WTC11 (cell line): Measurements from ENCODE around the gene CLDN22. TPM values are rescaled to one million over a fixed set of nuclear protein-coding genes. Genes with fewer than 3 reads are reported as not detected.

Experiments used
- ATAC-seq: fragments of 200-7000 bp; cut with Tn5 transposase; 2 replicates; pipeline ENCODE4 v1.10.0; 2021; ENCODE audit warnings: mild to moderate bottlenecking, moderate library complexity
- CTCF ChIA-PET: fragments of 300-600 bp; sonication (Branson Sonifier 250); formaldehyde crosslinking; loops from one replicate; lab custom pipeline; 2021; ENCODE audit warnings: antibody characterized with exemption; lab: Charles Lee
- POLR2A ChIA-PET: fragments of 350-600 bp; sonication (Branson Sonifier 250); formaldehyde crosslinking; loops from one replicate; lab custom pipeline; 2021; ENCODE audit warnings: antibody characterized with exemption; lab: Charles Lee
- DNase-seq: peaks from one replicate; pipeline ENCODE4 v3.0.0; 2021; ENCODE audit warnings: low spot score
- H3K27ac Mint-ChIP-seq: 2 replicates; pipeline ENCODE4 v1.8.0; 2021; ENCODE audit warnings: mixed read lengths
- H3K27me3 Mint-ChIP-seq: 2 replicates; pipeline ENCODE4 v1.8.0; 2021; ENCODE audit warnings: low read depth, mild to moderate bottlenecking, moderate library complexity, mixed read lengths
- H3K36me3 Mint-ChIP-seq: 2 replicates; pipeline ENCODE4 v1.8.0; 2021; ENCODE audit warnings: mixed read lengths
- H3K4me1 Mint-ChIP-seq: 2 replicates; pipeline ENCODE4 v1.8.0; 2022; ENCODE audit warnings: mixed read lengths
- H3K4me3 Mint-ChIP-seq: 2 replicates; pipeline ENCODE4 v1.8.0; 2021; ENCODE audit warnings: mild to moderate bottlenecking, moderate library complexity, mixed read lengths
- H3K9me3 Mint-ChIP-seq: 2 replicates; pipeline ENCODE4 v1.8.0; 2021; ENCODE audit warnings: mixed read lengths
- ATF1 ChIP-seq: sonication (generic); formaldehyde crosslinking; IDR thresholded peaks from 2 replicates; pipeline ENCODE4 v1.8.1; 2023; ENCODE audit warnings: mild to moderate bottlenecking, moderate library complexity, missing genetic modification reagents
- CREM ChIP-seq: sonication (generic); formaldehyde crosslinking; IDR thresholded peaks from 2 replicates; pipeline ENCODE4 v1.8.1; 2022; ENCODE audit warnings: mild to moderate bottlenecking, missing genetic modification reagents, moderate library complexity
- CTCF ChIP-seq: fragments of 200-600 bp; IDR thresholded peaks from 2 replicates; pipeline ENCODE4 v1.8.0; 2022; ENCODE audit warnings: antibody characterized with exemption
- EMX1 ChIP-seq: fragments of 250-450 bp; sonication (Bioruptor Pico); IDR thresholded peaks from 2 replicates; pipeline ENCODE4 v1.8.0; 2021; ENCODE audit warnings: mild to moderate bottlenecking
- ETV6 ChIP-seq: sonication (generic); formaldehyde crosslinking; IDR thresholded peaks from 2 replicates; pipeline ENCODE4 v1.8.1; 2022; ENCODE audit warnings: mild to moderate bottlenecking, missing genetic modification reagents
- FOXK1 ChIP-seq: sonication (generic); formaldehyde crosslinking; IDR thresholded peaks from 2 replicates; pipeline ENCODE4 v1.8.0; 2022; ENCODE audit warnings: mild to moderate bottlenecking, moderate library complexity, missing genetic modification reagents
- GRHL2 ChIP-seq: fragments of 250-450 bp; sonication (Bioruptor Pico); IDR thresholded peaks from 2 replicates; pipeline ENCODE4 v1.8.0; 2022; ENCODE audit warnings: mild to moderate bottlenecking, moderate library complexity; ENCODE audit not compliant: insufficient replicate concordance, severe bottlenecking
- HMGA2 ChIP-seq: fragments of 250-450 bp; sonication (Bioruptor Pico); IDR thresholded peaks from 2 replicates; pipeline ENCODE4 v1.4.0; 2021; ENCODE audit warnings: mild to moderate bottlenecking, moderate library complexity
- KAT7 ChIP-seq: sonication (generic); formaldehyde crosslinking; IDR thresholded peaks from 2 replicates; pipeline ENCODE4 v1.8.1; 2023; ENCODE audit warnings: missing genetic modification reagents, mild to moderate bottlenecking, borderline replicate concordance
- MAX ChIP-seq: sonication (generic); formaldehyde crosslinking; IDR thresholded peaks from 2 replicates; pipeline ENCODE4 v1.8.0; 2022; ENCODE audit warnings: mild to moderate bottlenecking, missing genetic modification reagents
- NR1H2 ChIP-seq: sonication (generic); formaldehyde crosslinking; IDR thresholded peaks from 2 replicates; pipeline ENCODE4 v1.9.0; 2021; ENCODE audit warnings: mild to moderate bottlenecking, moderate library complexity, missing genetic modification reagents
- RORB ChIP-seq: fragments of 250-450 bp; sonication (Bioruptor Pico); IDR thresholded peaks from 2 replicates; pipeline ENCODE4 v1.9.0; 2021; ENCODE audit warnings: mild to moderate bottlenecking
- SOX15 ChIP-seq: fragments of 250-450 bp; sonication (Bioruptor Pico); IDR thresholded peaks from 2 replicates; pipeline ENCODE4 v1.9.0; 2021; ENCODE audit warnings: mild to moderate bottlenecking
- SP1 ChIP-seq: sonication (generic); formaldehyde crosslinking; conservative IDR thresholded peaks from 2 replicates; pipeline ENCODE4 v1.8.1; 2022; ENCODE audit warnings: missing genetic modification reagents
- STAT6 ChIP-seq: sonication (generic); formaldehyde crosslinking; conservative IDR thresholded peaks from 2 replicates; pipeline ENCODE4 v1.8.1; 2023; ENCODE audit warnings: mild to moderate bottlenecking, low read depth, missing genetic modification reagents, moderate library complexity
- TEAD1 ChIP-seq: sonication (generic); formaldehyde crosslinking; IDR thresholded peaks from 2 replicates; pipeline ENCODE4 v1.8.0; 2022; ENCODE audit warnings: mild to moderate bottlenecking, missing genetic modification reagents
- ZNF138 ChIP-seq: sonication (generic); formaldehyde crosslinking; conservative IDR thresholded peaks from 2 replicates; pipeline ENCODE4 v1.8.1; 2022; ENCODE audit warnings: mild to moderate bottlenecking, moderate library complexity, missing genetic modification reagents
- ZNF423 ChIP-seq: fragments of 250-450 bp; sonication (Bioruptor Pico); IDR thresholded peaks from 2 replicates; pipeline ENCODE4 v2.1.2; 2022; ENCODE audit warnings: mild to moderate bottlenecking, moderate library complexity
- ZNF512 ChIP-seq: sonication (generic); formaldehyde crosslinking; IDR thresholded peaks from 2 replicates; pipeline ENCODE4 v1.8.1; 2022; ENCODE audit warnings: missing genetic modification reagents, borderline replicate concordance
- total RNA-seq: library from RNA; stranded (reverse); gene quantifications from 3 replicates; pipeline ENCODE4 v1.2.3, GENCODE V29; 2021
- TF ChIP-seq, protein P1 (sequence below): fragments of 250-450 bp; sonication (Bioruptor Pico); IDR thresholded peaks from 2 replicates; pipeline ENCODE4 v1.9.0; 2021; ENCODE audit warnings: mild to moderate bottlenecking
- TF ChIP-seq, protein P2 (sequence below): sonication (generic); formaldehyde crosslinking; conservative IDR thresholded peaks from 2 replicates; pipeline ENCODE4 v1.8.1; 2022; ENCODE audit warnings: mild to moderate bottlenecking, missing genetic modification reagents

Gene CLDN22
- total RNA-seq, 1 experiment from 2014 or later, result not detected

DNA sequence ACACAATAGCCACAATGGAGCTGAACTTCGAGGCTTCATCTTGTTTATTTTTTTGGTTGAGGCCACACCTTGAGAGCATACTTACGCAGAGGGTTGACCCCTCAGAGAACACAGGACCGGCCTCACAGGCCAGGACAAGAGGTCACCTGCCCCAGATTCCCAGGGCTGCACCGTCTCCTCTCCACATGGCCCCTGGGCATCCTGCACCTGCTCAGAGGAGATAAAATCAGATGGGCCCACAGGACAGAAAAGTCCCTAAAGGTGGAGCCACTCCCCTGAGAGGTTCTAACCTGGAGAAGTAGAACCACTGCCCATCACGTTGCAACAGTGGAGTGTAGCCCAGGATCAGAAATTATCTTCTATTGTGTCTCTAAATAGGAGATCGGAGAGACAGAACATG, 3.2 kb upstream of the CLDN22 start:
- ChIA-PET POLR2A (no interaction called here), CTCF (interaction anchor here (1.0 to 1.4 kb wide), 2 partner anchors 73 to 76 kb away, joined by 4 to 6 read pairs; no protein-coding TSS in a partner anchor)
- peaks cover 22% of the 10 kb centered on the region for H3K36me3 Mint-ChIP-seq
- TF ChIP-seq, protein P1, sequence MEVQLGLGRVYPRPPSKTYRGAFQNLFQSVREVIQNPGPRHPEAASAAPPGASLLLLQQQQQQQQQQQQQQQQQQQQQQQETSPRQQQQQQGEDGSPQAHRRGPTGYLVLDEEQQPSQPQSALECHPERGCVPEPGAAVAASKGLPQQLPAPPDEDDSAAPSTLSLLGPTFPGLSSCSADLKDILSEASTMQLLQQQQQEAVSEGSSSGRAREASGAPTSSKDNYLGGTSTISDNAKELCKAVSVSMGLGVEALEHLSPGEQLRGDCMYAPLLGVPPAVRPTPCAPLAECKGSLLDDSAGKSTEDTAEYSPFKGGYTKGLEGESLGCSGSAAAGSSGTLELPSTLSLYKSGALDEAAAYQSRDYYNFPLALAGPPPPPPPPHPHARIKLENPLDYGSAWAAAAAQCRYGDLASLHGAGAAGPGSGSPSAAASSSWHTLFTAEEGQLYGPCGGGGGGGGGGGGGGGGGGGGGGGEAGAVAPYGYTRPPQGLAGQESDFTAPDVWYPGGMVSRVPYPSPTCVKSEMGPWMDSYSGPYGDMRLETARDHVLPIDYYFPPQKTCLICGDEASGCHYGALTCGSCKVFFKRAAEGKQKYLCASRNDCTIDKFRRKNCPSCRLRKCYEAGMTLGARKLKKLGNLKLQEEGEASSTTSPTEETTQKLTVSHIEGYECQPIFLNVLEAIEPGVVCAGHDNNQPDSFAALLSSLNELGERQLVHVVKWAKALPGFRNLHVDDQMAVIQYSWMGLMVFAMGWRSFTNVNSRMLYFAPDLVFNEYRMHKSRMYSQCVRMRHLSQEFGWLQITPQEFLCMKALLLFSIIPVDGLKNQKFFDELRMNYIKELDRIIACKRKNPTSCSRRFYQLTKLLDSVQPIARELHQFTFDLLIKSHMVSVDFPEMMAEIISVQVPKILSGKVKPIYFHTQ (CRISPR knock-in tag), result no peak
- TF ChIP-seq HMGA2 (CRISPR knock-in tag) (no peak), CTCF (no peak), SP1 (no peak), CREM (CRISPR knock-in tag) (no peak), ZNF512 (no peak), ZNF138 (CRISPR knock-in tag) (no peak), TEAD1 (no peak), GRHL2 (CRISPR knock-in tag) (no peak), MAX (CRISPR knock-in tag) (no peak), EMX1 (CRISPR knock-in tag) (no peak), ZNF423 (CRISPR knock-in tag) (no peak), ETV6 (CRISPR knock-in tag) (no peak), SOX15 (CRISPR knock-in tag) (no peak), FOXK1 (CRISPR knock-in tag) (no peak), KAT7 (CRISPR knock-in tag) (no peak), RORB (no peak), NR1H2 (no peak)
- TF ChIP-seq, protein P2, sequence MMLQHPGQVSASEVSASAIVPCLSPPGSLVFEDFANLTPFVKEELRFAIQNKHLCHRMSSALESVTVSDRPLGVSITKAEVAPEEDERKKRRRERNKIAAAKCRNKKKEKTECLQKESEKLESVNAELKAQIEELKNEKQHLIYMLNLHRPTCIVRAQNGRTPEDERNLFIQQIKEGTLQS (CRISPR knock-in tag), result no peak
- ATAC-seq, result no peak; the same call in 1 of the 2 replicates
- no peaks in the 10 kb centered on the region for H3K27me3 Mint-ChIP-seq
- H3K9me3 Mint-ChIP-seq, result peaks cover 21% of the 10 kb centered on the region
- H3K27ac Mint-ChIP-seq, result no peak overlapping the region
- no peak overlapping the region for H3K4me3 Mint-ChIP-seq
- no peak for DNase-seq
- H3K4me1 Mint-ChIP-seq, result no peaks in the 10 kb centered on the region

- TF ChIP-seq STAT6 (CRISPR knock-in tag), result no peak
- no peak for TF ChIP-seq ATF1 (CRISPR knock-in tag)
- TF ChIP-seq, all 79 proteins: peak for 0
- Mint-ChIP-seq H3K36me3 (peaks cover 22% of the 10 kb centered on the region), H3K4me3 (no peak within 1 kb of the TSS), H3K9me3 (peaks cover 21% of the 10 kb centered on the region), H3K4me1 (no peaks in the 10 kb centered on the region), H3K27me3 (no peaks in the 10 kb centered on the region), H3K27ac (no peak within 1 kb of the TSS)
- POLR2A ChIA-PET, result no interaction called here
- ATAC-seq (no peak), DNase-seq (no peak)
- CTCF ChIA-PET, result interaction anchor here (1.0 kb wide), 1 partner anchor 72 kb away, joined by 6 read pairs; no protein-coding TSS in a partner anchor
Measured at GRCh38 chr4:183322326-183322725, 2.2 kb upstream of the CLDN22 start, which contains the start of gene CLDN24. CLDN24 (minus strand) TSS chr4:183322426; CDS start chr4:183322426, 0 bp downstream.
